IMR-90 (cell line): Measurements from ENCODE around the gene MTURN. TPM values are rescaled to one million over a fixed set of nuclear protein-coding genes. Genes with fewer than 3 reads are reported as not detected.

Experiments
- ATAC-seq: fragments of 200-7000 bp; cut with Tn5 transposase; 2 replicates; pipeline ENCODE4 v1.9.1; 2020; ENCODE audit warnings: low read depth, mild to moderate bottlenecking, moderate library complexity
- BruUV-seq: library from RNA; stranded (reverse); fragments of 400-500 nt; replicated peaks from 2 replicates; lab custom pipeline; 2021; lab: Mats Ljungman, UMichigan
- CTCF ChIA-PET: fragments of 300-600 bp; formaldehyde crosslinking; extraction: SDS; loops from one replicate; lab custom pipeline; 2021; ENCODE audit warnings: antibody characterized with exemption; lab: Yijun Ruan, JAX
- POLR2A ChIA-PET: fragments of 300-600 bp; sonication (Branson Sonifier 250); formaldehyde crosslinking; loops from one replicate; lab custom pipeline; 2022; ENCODE audit warnings: antibody characterized with exemption; ENCODE audit not compliant: unreplicated experiment; lab: Charles Lee
- DNase-seq: peaks from one replicate; pipeline ENCODE4 v3.0.0; 2013
- H2AFZ ChIP-seq: replicated peaks from 2 replicates; pipeline ENCODE3; 2013; ENCODE audit warnings: low read length, mild to moderate bottlenecking; ENCODE audit not compliant: poor library complexity
- H2AK5ac ChIP-seq: 2 replicates; pipeline ENCODE4 v1.6.1; 2013; ENCODE audit warnings: low read depth, low read length, inconsistent platforms
- H2AK9ac ChIP-seq: replicated peaks from 2 replicates; pipeline ENCODE3; 2013; ENCODE audit warnings: mild to moderate bottlenecking, low read depth, low read length, moderate library complexity; ENCODE audit not compliant: poor library complexity
- H2BK120ac ChIP-seq: 2 replicates; pipeline ENCODE4 v1.6.1; 2013; ENCODE audit warnings: low read depth, low read length, inconsistent platforms
- H2BK15ac ChIP-seq: 3 replicates; pipeline ENCODE4 v1.6.1; 2013; ENCODE audit warnings: low read depth, low read length, inconsistent platforms
- H2BK20ac ChIP-seq: 2 replicates; pipeline ENCODE4 v1.6.1; 2013; ENCODE audit warnings: low read depth, mild to moderate bottlenecking, inconsistent platforms, low read length, moderate library complexity
- H2BK5ac ChIP-seq: 2 replicates; pipeline ENCODE4 v1.6.1; 2013; ENCODE audit warnings: mild to moderate bottlenecking, low read depth, low read length, inconsistent platforms; ENCODE audit not compliant: poor library complexity, severe bottlenecking
- H3K14ac ChIP-seq: replicated peaks from 2 replicates; pipeline ENCODE4 v1.6.1; 2013; ENCODE audit warnings: low read depth, low read length, inconsistent platforms
- H3K18ac ChIP-seq: 2 replicates; pipeline ENCODE4 v1.6.1; 2013; ENCODE audit warnings: low read depth, low read length, control low read depth
- H3K23ac ChIP-seq: 2 replicates; pipeline ENCODE4 v1.6.1; 2013; ENCODE audit warnings: low read depth, low read length, inconsistent platforms
- H3K27ac ChIP-seq: 2 replicates; pipeline ENCODE4 v1.5.1; 2013; ENCODE audit warnings: mild to moderate bottlenecking, control low read depth, low read length; ENCODE audit not compliant: insufficient read depth
- H3K27me3 ChIP-seq: 2 replicates; pipeline ENCODE4 v1.6.1; 2013; ENCODE audit warnings: low read length; ENCODE audit not compliant: control insufficient read depth, insufficient read depth
- H3K36me3 ChIP-seq: 2 replicates; pipeline ENCODE4 v1.6.1; 2013; ENCODE audit warnings: low read length, mixed read lengths; ENCODE audit not compliant: control insufficient read depth, insufficient read depth
- H3K4ac ChIP-seq: 2 replicates; pipeline ENCODE4 v1.6.1; 2013; ENCODE audit warnings: low read depth, low read length, inconsistent platforms
- H3K4me1 ChIP-seq: 2 replicates; pipeline ENCODE4 v1.6.1; 2013; ENCODE audit warnings: low read length, mixed read lengths; ENCODE audit not compliant: control insufficient read depth, insufficient read depth
- H3K4me2 ChIP-seq: 2 replicates; pipeline ENCODE4 v1.6.1; 2013; ENCODE audit warnings: low read depth, mild to moderate bottlenecking, control low read depth, low read length, moderate library complexity
- H3K4me3 ChIP-seq: 2 replicates; pipeline ENCODE4 v1.5.1; 2013; ENCODE audit warnings: low read depth, mild to moderate bottlenecking, control low read depth, low read length, moderate library complexity; ENCODE audit not compliant: insufficient read depth
- H3K56ac ChIP-seq: 2 replicates; pipeline ENCODE4 v1.6.1; 2013; ENCODE audit warnings: low read length, inconsistent platforms; ENCODE audit not compliant: insufficient read depth; ENCODE audit errors: extremely low read depth
- H3K79me1 ChIP-seq, 2 experiments: 2 replicates each; pipeline ENCODE4 v1.6.1; 2013; ENCODE audit warnings: low read length in 2 of 2, inconsistent platforms in 1 of 2, low read depth in 1 of 2
- H3K9ac ChIP-seq: 2 replicates; pipeline ENCODE4 v1.6.1; 2013; ENCODE audit warnings: low read depth, low read length, control low read depth
- H3K9me1 ChIP-seq: 2 replicates; pipeline ENCODE4 v1.6.1; 2013; ENCODE audit warnings: low read length, inconsistent platforms; ENCODE audit not compliant: insufficient read depth
- H3K9me3 ChIP-seq: 2 replicates; pipeline ENCODE4 v1.6.1; 2013; ENCODE audit warnings: low read length; ENCODE audit not compliant: control insufficient read depth, insufficient read depth
- H4K20me1 ChIP-seq: 2 replicates; pipeline ENCODE4 v1.6.1; 2013; ENCODE audit warnings: low read length, inconsistent platforms; ENCODE audit not compliant: insufficient read depth
- H4K5ac ChIP-seq: 2 replicates; pipeline ENCODE4 v1.6.1; 2013; ENCODE audit warnings: mild to moderate bottlenecking, low read depth, low read length, control low read depth
- H4K8ac ChIP-seq, 2 experiments: 2 replicates each; pipeline ENCODE4 v1.6.1; 2013; ENCODE audit warnings: low read depth in 2 of 2, low read length in 2 of 2, control low read depth in 1 of 2, inconsistent platforms in 1 of 2
- H4K91ac ChIP-seq: 2 replicates; pipeline ENCODE4 v1.6.1; 2013; ENCODE audit warnings: low read depth, low read length, inconsistent platforms; ENCODE audit not compliant: insufficient read depth
- MAFK ChIP-seq: IDR thresholded peaks from 2 replicates; pipeline ENCODE4 v1.6.1; 2012; ENCODE audit warnings: low read depth, low read length, improper control_type of control experiment
- POLR2A ChIP-seq: IDR thresholded peaks from 2 replicates; pipeline ENCODE4 v1.6.1; 2012; ENCODE audit warnings: mild to moderate bottlenecking, low read depth, low read length
- RCOR1 ChIP-seq: IDR thresholded peaks from 2 replicates; pipeline ENCODE4 v1.6.1; 2012; ENCODE audit warnings: mild to moderate bottlenecking, low read length, improper control_type of control experiment; ENCODE audit not compliant: insufficient replicate concordance
- WGBS, 2 experiments: methylation state at CpG; one replicate each; pipeline versions ENCODE4 v1.1.5 to v1.1.7; 2013; ENCODE audit warnings: missing lambda C conversion rate in 2 of 2; ENCODE audit not compliant: insufficient read length in 1 of 2; ENCODE audit errors: extremely low coverage in 2 of 2; 5-methylcytosine and 5-hydroxymethylcytosine counted together
- dilution Hi-C: fragments of 300-500 bp; cut with HindIII; formaldehyde crosslinking; loops from one replicate; pipeline ENCODE4 v1.14.3; 2018; ENCODE audit warnings: low sequenced_read_pairs; ENCODE audit not compliant: unreplicated experiment
- in situ Hi-C: fragments of 300-500 bp; cut with MboI; formaldehyde crosslinking; loops from 3 replicates; pipeline ENCODE4 v1.14.3; 2019; ENCODE audit warnings: low sequenced_read_pairs, inconsistent platforms, mixed read lengths
- intact Hi-C: fragments of 100-400 bp; cut with micrococcal nuclease; formaldehyde crosslinking; loops from 2 replicates; pipeline ENCODE4 v1.10.0; 2022
- polyA plus RNA-seq, 3 experiments: library from polyadenylated mRNA; depleted of rRNA; stranded (reverse); fragments of >200 nt; gene quantifications; 2 replicates each; pipeline ENCODE4 v1.2.3, GENCODE V29; 2012; ENCODE audit warnings: low replicate concordance in 1 of 3
- total RNA-seq: library from RNA; depleted of rRNA; stranded (reverse); fragments of >200 nt; gene quantifications from 2 replicates; pipeline ENCODE4 v1.2.3, GENCODE V29; 2012

Gene MTURN
- total and polyA plus RNA-seq, 2 of the 4 experiments (the other 2 are of a cell fraction): 2.8 to 5.6 TPM

DNA sequence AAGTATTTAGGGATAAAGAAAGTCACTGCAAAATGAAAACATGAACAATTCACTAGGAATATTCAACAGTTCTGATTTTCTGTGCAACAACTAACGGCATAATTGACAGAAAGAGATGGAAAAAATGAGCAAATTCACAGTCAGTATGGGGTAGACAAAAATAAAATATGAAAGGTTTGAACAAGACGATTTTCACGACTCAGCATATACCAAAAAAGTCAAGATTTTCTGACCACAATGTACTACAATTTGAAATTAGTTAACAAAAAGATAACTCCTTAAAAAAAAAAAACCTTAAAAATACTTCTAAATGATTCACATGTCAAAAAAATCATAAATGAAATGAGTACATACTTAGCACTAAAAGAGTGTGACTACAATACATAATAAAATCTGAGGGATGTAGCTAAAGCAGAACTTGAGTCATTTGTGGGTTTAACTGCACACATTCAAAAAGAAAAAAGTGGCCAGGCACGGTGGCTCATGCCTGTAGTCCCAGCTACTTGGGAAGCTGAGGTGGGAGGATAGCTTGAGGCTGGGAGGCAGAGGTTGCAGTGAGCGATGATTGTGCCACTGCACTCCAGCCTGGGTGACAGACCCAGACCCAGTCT lies 22.6 kb upstream of the MTURN start:
- Histone ChIP-seq H4K5ac (no peak overlapping the region), H3K23ac (no peak overlapping the region), H3K4ac (no peak overlapping the region), H3K9me3 (no peaks in the 10 kb centered on the region; the same call in 1 of the 2 replicates), H2BK15ac (no peak overlapping the region), H3K4me2 (no peak overlapping the region), H2AK9ac (no peak overlapping the region), H2AFZ (no peak overlapping the region), H3K4me1 (no peaks in the 10 kb centered on the region), H3K79me1 (no peaks in the 10 kb centered on the region), H3K56ac (no peak overlapping the region), H3K36me3 (no peaks in the 10 kb centered on the region), H3K9ac (no peak overlapping the region), H3K4me3 (no peak overlapping the region), H2BK20ac (no peak overlapping the region), H3K27ac (no peak overlapping the region), H3K9me1 (no peaks in the 10 kb centered on the region), H4K91ac (no peak overlapping the region), H2BK120ac (no peak overlapping the region), H3K27me3 (no peaks in the 10 kb centered on the region), H4K20me1 (no peaks in the 10 kb centered on the region), H2BK5ac (no peak overlapping the region), H3K14ac (no peak overlapping the region), H2AK5ac (no peak overlapping the region), H3K18ac (no peak overlapping the region), H4K8ac (no peak overlapping the region)
- CTCF ChIA-PET: no interaction called here
- in situ Hi-C loops: no loop called here
- TF ChIP-seq MAFK (peak; percentile 99), RCOR1 (no peak), POLR2A (no peak)
- ATAC-seq (no peak), DNase-seq (no peak)
- BruUV-seq: no TSS peak
- WGBS, 2 experiments: no CpG with 5 or more reads among the region's 5 CpGs
- intact Hi-C loops: no loop called here
- POLR2A ChIA-PET: no interaction called here
- dilution Hi-C loops: no loop called here
